Fibroblast of the aortic adventitia (primary cell): Measurements from ENCODE around the gene TECTA. TPM values are rescaled to one million over a fixed set of nuclear protein-coding genes. Genes with fewer than 3 reads are reported as not detected.

ENCODE experiments used
- DNase-seq: peaks from one replicate; pipeline ENCODE4 v3.0.0-alpha.2; 2010; ENCODE audit warnings: low read depth
- H3K4me3 ChIP-seq: 2 replicates; pipeline ENCODE4 v1.5.1; 2011; ENCODE audit warnings: low read depth, mild to moderate bottlenecking, control low read depth, low read length, moderate library complexity
- total RNA-seq: library from RNA; depleted of rRNA; stranded (reverse); fragments of >200 nt; gene quantifications from 2 replicates; pipeline ENCODE4 v1.2.3, GENCODE V29; 2012; ENCODE audit warnings: low replicate concordance
- TF ChIP-seq, protein P1 (sequence below): IDR thresholded peaks from 2 replicates; pipeline ENCODE4 v1.5.1; 2011; ENCODE audit warnings: mild to moderate bottlenecking, low read length, control low read depth, inconsistent platforms; ENCODE audit not compliant: insufficient read depth

The TECTA gene, protein sequence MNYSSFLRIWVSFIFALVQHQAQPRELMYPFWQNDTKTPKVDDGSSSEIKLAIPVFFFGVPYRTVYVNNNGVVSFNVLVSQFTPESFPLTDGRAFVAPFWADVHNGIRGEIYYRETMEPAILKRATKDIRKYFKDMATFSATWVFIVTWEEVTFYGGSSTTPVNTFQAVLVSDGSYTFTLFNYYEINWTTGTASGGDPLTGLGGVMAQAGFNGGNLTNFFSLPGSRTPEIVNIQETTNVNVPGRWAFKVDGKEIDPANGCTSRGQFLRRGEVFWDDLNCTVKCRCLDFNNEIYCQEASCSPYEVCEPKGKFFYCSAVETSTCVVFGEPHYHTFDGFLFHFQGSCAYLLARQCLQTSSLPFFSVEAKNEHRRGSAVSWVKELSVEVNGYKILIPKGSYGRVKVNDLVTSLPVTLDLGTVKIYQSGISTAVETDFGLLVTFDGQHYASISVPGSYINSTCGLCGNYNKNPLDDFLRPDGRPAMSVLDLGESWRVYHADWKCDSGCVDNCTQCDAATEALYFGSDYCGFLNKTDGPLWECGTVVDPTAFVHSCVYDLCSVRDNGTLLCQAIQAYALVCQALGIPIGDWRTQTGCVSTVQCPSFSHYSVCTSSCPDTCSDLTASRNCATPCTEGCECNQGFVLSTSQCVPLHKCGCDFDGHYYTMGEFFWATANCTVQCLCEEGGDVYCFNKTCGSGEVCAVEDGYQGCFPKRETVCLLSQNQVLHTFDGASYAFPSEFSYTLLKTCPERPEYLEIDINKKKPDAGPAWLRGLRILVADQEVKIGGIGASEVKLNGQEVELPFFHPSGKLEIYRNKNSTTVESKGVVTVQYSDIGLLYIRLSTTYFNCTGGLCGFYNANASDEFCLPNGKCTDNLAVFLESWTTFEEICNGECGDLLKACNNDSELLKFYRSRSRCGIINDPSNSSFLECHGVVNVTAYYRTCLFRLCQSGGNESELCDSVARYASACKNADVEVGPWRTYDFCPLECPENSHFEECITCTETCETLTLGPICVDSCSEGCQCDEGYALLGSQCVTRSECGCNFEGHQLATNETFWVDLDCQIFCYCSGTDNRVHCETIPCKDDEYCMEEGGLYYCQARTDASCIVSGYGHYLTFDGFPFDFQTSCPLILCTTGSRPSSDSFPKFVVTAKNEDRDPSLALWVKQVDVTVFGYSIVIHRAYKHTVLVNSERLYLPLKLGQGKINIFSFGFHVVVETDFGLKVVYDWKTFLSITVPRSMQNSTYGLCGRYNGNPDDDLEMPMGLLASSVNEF (N-terminal part only)
- total RNA-seq: 0.36 and 1.5 TPM in 2 replicates

GRCh38 chr11:121100943-121101342, at the start of gene TECTA:
Gene TECTA, plus strand, starts transcription at chr11:121101243. Its CDS starts 1,423 bp downstream, at chr11:121102666.
- TF ChIP-seq, protein P1, sequence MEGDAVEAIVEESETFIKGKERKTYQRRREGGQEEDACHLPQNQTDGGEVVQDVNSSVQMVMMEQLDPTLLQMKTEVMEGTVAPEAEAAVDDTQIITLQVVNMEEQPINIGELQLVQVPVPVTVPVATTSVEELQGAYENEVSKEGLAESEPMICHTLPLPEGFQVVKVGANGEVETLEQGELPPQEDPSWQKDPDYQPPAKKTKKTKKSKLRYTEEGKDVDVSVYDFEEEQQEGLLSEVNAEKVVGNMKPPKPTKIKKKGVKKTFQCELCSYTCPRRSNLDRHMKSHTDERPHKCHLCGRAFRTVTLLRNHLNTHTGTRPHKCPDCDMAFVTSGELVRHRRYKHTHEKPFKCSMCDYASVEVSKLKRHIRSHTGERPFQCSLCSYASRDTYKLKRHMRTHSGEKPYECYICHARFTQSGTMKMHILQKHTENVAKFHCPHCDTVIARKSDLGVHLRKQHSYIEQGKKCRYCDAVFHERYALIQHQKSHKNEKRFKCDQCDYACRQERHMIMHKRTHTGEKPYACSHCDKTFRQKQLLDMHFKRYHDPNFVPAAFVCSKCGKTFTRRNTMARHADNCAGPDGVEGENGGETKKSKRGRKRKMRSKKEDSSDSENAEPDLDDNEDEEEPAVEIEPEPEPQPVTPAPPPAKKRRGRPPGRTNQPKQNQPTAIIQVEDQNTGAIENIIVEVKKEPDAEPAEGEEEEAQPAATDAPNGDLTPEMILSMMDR: no peak
- DNase-seq: no peak
- H3K4me3 ChIP-seq: no peak within 1 kb of the TSS

- no peak for DNase-seq
- no peak overlapping the region for H3K4me3 ChIP-seq
- TF ChIP-seq, protein P1: no peak
Measured at GRCh38 chr11:121053244-121053643, 47.8 kb upstream of the TECTA start.

GRCh38 chr11:121054266-121054665, 46.8 kb upstream of the TECTA start:
- H3K4me3 ChIP-seq: no peak overlapping the region
- no peak for DNase-seq
- TF ChIP-seq, protein P1: no peak

GRCh38 chr11:121055076-121055475, 46.0 kb upstream of the TECTA start:
- H3K4me3 ChIP-seq: no peak overlapping the region
- TF ChIP-seq, protein P1: no peak
- no peak for DNase-seq

GRCh38 chr11:121057922-121058321, 43.1 kb upstream of the TECTA start:
- TF ChIP-seq, protein P1: no peak
- H3K4me3 ChIP-seq: no peak overlapping the region
- DNase-seq: no peak

DNA sequence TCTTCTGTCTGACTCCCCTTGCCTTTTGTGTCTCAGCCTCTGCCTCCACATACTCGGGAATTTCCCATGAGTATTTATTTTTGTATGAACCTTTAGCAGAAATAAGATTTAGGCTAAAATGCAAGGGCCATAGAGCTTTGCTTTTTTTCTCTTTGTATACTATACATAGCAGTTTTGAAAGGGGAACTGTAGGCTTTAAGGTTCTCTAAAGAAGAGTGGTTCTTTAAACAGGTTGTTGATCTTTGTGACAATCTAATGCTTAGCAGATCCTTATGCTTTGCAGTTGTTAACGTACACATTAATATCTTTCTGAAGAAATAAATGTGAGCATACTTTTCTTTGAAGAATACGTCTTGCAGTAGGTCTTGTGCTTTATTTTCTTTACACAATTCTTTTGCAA, 42.1 kb upstream of the TECTA start:
- TF ChIP-seq, protein P1: no peak
- no peak overlapping the region for H3K4me3 ChIP-seq
- DNase-seq: no peak
